Epithelial cell of esophagus (primary cell): ENCODE measurements around the gene NOP16.

Source experiments
- DNase-seq: peaks from one replicate; pipeline ENCODE4 v3.0.0; 2010; ENCODE audit warnings: low read depth
- H3K4me3 ChIP-seq: 2 replicates; pipeline ENCODE4 v1.5.1; 2011; ENCODE audit warnings: mild to moderate bottlenecking, low read length, control low read depth
- TF ChIP-seq, protein P1 (sequence below): IDR thresholded peaks from 2 replicates; pipeline ENCODE4 v1.5.1; 2011; ENCODE audit warnings: low read depth, mild to moderate bottlenecking, low read length, control low read depth, inconsistent platforms; ENCODE audit not compliant: insufficient read depth; ENCODE audit errors: missing control alignments

The NOP16 gene

DNA sequence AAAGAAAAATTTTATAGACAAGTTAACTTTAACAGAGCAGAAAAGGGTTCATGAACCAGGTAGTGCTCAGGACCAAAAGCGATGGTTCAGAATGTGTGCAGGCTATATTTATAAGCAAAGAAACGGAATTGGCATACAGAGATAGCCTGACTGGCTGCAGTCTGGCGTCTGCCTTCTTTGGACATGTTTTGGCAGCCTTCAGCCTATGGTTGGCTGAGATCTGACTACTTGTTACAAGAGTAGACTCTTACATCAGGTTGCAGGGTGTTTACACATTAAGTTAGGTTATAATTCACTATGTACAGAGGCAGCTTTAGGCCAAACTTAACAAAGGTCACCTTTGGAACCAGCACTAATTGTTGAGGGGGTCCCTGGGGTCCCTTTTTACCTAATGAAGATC lies 7.0 kb downstream of the NOP16 start:
- TF ChIP-seq, protein P1, sequence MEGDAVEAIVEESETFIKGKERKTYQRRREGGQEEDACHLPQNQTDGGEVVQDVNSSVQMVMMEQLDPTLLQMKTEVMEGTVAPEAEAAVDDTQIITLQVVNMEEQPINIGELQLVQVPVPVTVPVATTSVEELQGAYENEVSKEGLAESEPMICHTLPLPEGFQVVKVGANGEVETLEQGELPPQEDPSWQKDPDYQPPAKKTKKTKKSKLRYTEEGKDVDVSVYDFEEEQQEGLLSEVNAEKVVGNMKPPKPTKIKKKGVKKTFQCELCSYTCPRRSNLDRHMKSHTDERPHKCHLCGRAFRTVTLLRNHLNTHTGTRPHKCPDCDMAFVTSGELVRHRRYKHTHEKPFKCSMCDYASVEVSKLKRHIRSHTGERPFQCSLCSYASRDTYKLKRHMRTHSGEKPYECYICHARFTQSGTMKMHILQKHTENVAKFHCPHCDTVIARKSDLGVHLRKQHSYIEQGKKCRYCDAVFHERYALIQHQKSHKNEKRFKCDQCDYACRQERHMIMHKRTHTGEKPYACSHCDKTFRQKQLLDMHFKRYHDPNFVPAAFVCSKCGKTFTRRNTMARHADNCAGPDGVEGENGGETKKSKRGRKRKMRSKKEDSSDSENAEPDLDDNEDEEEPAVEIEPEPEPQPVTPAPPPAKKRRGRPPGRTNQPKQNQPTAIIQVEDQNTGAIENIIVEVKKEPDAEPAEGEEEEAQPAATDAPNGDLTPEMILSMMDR, result no peak
- no peak for DNase-seq

GRCh38 chr5:176379881-176380280 lies 8.5 kb downstream of the NOP16 start:
- TF ChIP-seq, protein P1, result no peak

More for the DNA sequence above, 7.0 kb downstream of the NOP16 start:
- no peak overlapping the region for H3K4me3 ChIP-seq

GRCh38 chr5:176373100-176373818 lies 15.1 kb downstream of the NOP16 start:
- H3K4me3 ChIP-seq, result no peak overlapping the region
- no peak for DNase-seq
- TF ChIP-seq, protein P1, result no peak

More at GRCh38 chr5:176379881-176380280, 8.5 kb downstream of the NOP16 start:
- DNase-seq, result no peak
- no peak overlapping the region for H3K4me3 ChIP-seq

- no peak overlapping the region for H3K4me3 ChIP-seq
- DNase-seq, result no peak
These were observed 16.5 kb downstream of the NOP16 start for GRCh38 chr5:176371621-176372539.

DNA sequence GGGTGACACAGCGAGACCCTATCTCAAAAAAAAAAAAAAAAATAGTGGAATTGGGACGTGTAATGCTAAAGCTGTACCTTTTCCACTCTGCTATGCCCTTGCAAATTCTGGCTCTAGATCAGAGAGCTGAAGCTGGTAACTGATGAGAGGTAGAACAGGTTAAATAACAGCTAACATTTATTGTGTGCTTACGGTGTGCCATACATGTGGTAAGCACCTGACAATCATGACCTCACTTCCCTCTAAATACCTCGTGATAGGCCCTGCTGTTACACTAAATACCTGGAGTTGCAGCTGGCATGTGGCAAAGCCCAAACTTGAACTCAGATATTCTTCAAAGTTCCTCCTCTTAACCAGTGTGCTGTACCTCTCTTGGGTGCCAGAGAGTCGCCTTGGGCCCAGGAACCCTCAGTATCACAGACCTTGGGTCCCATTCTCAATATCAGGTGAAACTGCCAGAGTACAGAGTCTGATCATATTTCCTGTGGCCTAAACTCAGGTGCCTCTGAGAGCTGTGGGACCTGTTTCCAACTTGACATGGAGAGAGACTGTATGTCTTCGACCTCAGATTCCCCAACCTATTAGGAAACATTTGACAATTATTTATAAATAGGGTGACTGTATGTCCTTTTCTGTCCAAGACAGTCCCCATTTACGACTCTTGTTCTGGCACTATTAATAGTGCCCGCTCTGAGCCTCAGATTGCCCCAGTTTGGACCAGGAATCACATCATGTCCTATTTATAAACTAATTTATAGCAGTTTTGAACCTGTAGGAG lies 18.3 kb downstream of the NOP16 start:
- no peak overlapping the region for H3K4me3 ChIP-seq
- TF ChIP-seq, protein P1, result no peak
- no peak for DNase-seq

More at GRCh38 chr5:176371621-176372539, 16.5 kb downstream of the NOP16 start:
- TF ChIP-seq, protein P1, result no peak

GRCh38 chr5:176368726-176369125 lies 19.7 kb downstream of the NOP16 start:
- no peak for DNase-seq
- TF ChIP-seq, protein P1, result no peak
- H3K4me3 ChIP-seq, result no peak overlapping the region
